Prostate gland (tissue), 2 donors: ENCODE data around the gene SETD6. TPM values are rescaled to one million over a fixed set of nuclear protein-coding genes. Genes with fewer than 3 reads are reported as not detected.

ENCODE experiments used
- DNase-seq: peaks from one replicate; pipeline ENCODE4 v3.0.0-alpha.2; 2019; ENCODE audit warnings: low spot score
- H3K27ac ChIP-seq, 2 donors: fragments of 200-600 bp; sonication (generic); 2 replicates each; pipeline ENCODE4 v1.5.1; 2017 to 2019
- H3K27me3 ChIP-seq: fragments of 200-600 bp; sonication (generic); replicated peaks from 2 replicates; pipeline ENCODE4 v1.5.1; 2019; ENCODE audit not compliant: insufficient read depth
- H3K36me3 ChIP-seq, 2 donors: fragments of 200-600 bp; sonication (generic); 1 replicate in 1 of 2; 2 replicates in 1 of 2; pipeline versions ENCODE4 v1.5.1 to v1.8.1; 2017 to 2019
- H3K4me1 ChIP-seq: fragments of 200-600 bp; sonication (generic); replicated peaks from 2 replicates; pipeline ENCODE4 v1.5.1; 2019
- H3K4me3 ChIP-seq, 2 donors: fragments of 200-600 bp; sonication (generic); 2 replicates each; pipeline ENCODE4 v1.5.1; 2017 to 2019
- H3K9me3 ChIP-seq: fragments of 200-600 bp; sonication (generic); 2 replicates; pipeline ENCODE4 v1.5.1; 2017
- POLR2A ChIP-seq: fragments of 450-650 bp; IDR thresholded peaks from one replicate; pipeline ENCODE4 v1.6.1; 2016; ENCODE audit warnings: antibody characterized with exemption, mild to moderate bottlenecking
- POLR2AphosphoS5 ChIP-seq: sonication (generic); formaldehyde crosslinking; IDR thresholded peaks from one replicate; pipeline ENCODE4 v1.6.1; 2017; ENCODE audit warnings: antibody characterized with exemption
- WGBS: methylation state at CpG from one replicate; pipeline ENCODE4 v1.1.5; 2018; 5-methylcytosine and 5-hydroxymethylcytosine counted together
- intact Hi-C: fragments of 100-400 bp; cut with DNase I; formaldehyde crosslinking; loops from one replicate; pipeline ENCODE4 v1.14.2; 2022
- total RNA-seq, 2 donors: library from RNA; depleted of rRNA; stranded (reverse); fragments of >200 nt; gene quantifications; one replicate each; pipeline ENCODE4 v1.1.0, GENCODE V29; 2016
- TF ChIP-seq, protein P1 (sequence below), 4 experiments: fragments of 200-600 bp in 2 of 4; fragments of 450-650 bp in 2 of 4; sonication (generic) in 2 of 4; IDR thresholded peaks; 1 replicate in 3 of 4; 2 replicates in 1 of 4; pipeline ENCODE4 v1.5.1; 2016 to 2019; ENCODE audit warnings: antibody characterized with exemption in 4 of 4, mild to moderate bottlenecking in 2 of 4, moderate library complexity in 2 of 4

The SETD6 gene
- total RNA-seq, 2 donors from 2014 or later: 45.4 to 55.8 TPM

GRCh38 chr16:58503166-58503862, 12.0 kb upstream of the SETD6 start:
- Histone ChIP-seq H3K4me1 (no peaks in the 10 kb centered on the region), H3K9me3 (no peaks in the 10 kb centered on the region), H3K4me3 (no peak overlapping the region), H3K27ac (no peak overlapping the region), H3K27me3 (no peaks in the 10 kb centered on the region), H3K36me3 (no peaks in the 10 kb centered on the region)
- WGBS: 95% methylated on average over 14 of the region's 14 CpGs
- intact Hi-C loops: no loop called here
- DNase-seq: no peak
- TF ChIP-seq, protein P1, sequence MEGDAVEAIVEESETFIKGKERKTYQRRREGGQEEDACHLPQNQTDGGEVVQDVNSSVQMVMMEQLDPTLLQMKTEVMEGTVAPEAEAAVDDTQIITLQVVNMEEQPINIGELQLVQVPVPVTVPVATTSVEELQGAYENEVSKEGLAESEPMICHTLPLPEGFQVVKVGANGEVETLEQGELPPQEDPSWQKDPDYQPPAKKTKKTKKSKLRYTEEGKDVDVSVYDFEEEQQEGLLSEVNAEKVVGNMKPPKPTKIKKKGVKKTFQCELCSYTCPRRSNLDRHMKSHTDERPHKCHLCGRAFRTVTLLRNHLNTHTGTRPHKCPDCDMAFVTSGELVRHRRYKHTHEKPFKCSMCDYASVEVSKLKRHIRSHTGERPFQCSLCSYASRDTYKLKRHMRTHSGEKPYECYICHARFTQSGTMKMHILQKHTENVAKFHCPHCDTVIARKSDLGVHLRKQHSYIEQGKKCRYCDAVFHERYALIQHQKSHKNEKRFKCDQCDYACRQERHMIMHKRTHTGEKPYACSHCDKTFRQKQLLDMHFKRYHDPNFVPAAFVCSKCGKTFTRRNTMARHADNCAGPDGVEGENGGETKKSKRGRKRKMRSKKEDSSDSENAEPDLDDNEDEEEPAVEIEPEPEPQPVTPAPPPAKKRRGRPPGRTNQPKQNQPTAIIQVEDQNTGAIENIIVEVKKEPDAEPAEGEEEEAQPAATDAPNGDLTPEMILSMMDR (IDR thresholded peaks at IDR 0.05): no peak
- TF ChIP-seq POLR2A (no peak), POLR2AphosphoS5 (no peak)

DNA sequence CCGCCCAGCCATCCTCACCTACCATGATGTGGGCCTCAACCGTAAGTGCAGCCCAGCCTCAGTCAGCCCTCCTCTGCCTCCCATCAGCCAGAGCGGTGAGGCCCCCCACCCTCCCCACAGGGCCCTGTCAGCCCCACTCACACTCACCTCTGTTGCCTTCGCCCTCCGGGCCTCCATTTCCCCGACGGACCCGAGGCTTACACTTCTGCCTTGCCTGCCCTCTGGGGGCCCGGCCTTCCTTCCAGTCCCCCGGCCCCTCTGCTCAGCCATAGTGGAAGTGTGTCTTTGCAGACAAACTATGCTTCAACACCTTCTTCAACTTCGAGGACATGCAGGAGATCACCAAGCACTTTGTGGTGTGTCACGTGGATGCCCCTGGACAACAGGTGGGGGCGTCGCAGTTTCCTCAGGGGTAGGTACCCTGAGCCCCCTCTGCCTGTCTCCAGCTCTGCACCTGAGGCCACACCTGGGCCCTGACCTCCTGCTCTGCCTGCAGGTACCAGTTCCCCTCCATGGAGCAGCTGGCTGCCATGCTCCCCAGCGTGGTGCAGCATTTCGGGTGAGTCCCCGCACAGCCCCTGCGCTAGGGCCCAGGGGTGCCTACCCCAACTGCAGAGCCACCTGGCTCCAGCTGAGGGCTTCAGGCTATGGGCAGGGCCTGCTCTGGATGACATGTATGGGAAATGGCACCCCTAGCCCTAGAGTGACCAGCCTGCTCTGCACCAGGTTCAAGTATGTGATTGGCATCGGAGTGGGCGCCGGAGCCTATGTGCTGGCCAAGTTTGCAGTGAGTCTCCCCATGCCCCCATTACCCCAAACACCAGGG, 11.2 kb upstream of the SETD6 start:
- 94% methylated on average over 21 of the region's 21 CpGs for WGBS
- intact Hi-C loops: no loop called here
- Histone ChIP-seq H3K27ac (no peak overlapping the region), H3K36me3 (no peaks in the 10 kb centered on the region), H3K4me3 (no peak overlapping the region), H3K9me3 (no peaks in the 10 kb centered on the region), H3K4me1 (no peaks in the 10 kb centered on the region), H3K27me3 (no peaks in the 10 kb centered on the region)
- TF ChIP-seq POLR2A (no peak), POLR2AphosphoS5 (no peak)
- TF ChIP-seq, protein P1 (IDR thresholded peaks at IDR 0.05): no peak
- DNase-seq: no peak

- Histone ChIP-seq H3K4me3 (no peak overlapping the region), H3K9me3 (no peaks in the 10 kb centered on the region), H3K36me3 (no peaks in the 10 kb centered on the region), H3K4me1 (peaks cover 4% of the 10 kb centered on the region), H3K27me3 (no peaks in the 10 kb centered on the region), H3K27ac (no peak overlapping the region)
- DNase-seq: no peak
- 78% methylated on average over 20 of the region's 20 CpGs for WGBS
- intact Hi-C loops: no loop called here
- TF ChIP-seq, protein P1 (IDR thresholded peaks at IDR 0.05): no peak
- no peak for TF ChIP-seq POLR2AphosphoS5
- no peak for TF ChIP-seq POLR2A
These were observed 8.8 kb upstream of the SETD6 start for GRCh38 chr16:58506241-58507194.

GRCh38 chr16:58507195-58507962, 7.9 kb upstream of the SETD6 start:
- intact Hi-C loops: no loop called here
- Histone ChIP-seq H3K27ac (no peak overlapping the region), H3K4me1 (peaks cover 4% of the 10 kb centered on the region), H3K9me3 (no peaks in the 10 kb centered on the region), H3K36me3 (no peaks in the 10 kb centered on the region), H3K27me3 (no peaks in the 10 kb centered on the region), H3K4me3 (no peak overlapping the region)
- TF ChIP-seq POLR2A (no peak), POLR2AphosphoS5 (no peak)
- TF ChIP-seq, protein P1 (IDR thresholded peaks at IDR 0.05): no peak
- WGBS: 77% methylated on average over 15 of the region's 15 CpGs
- DNase-seq: no peak
